Esophagus muscularis mucosa (tissue), 4 donors: ENCODE measurements around the gene GTSE1. TPM values are rescaled to one million over a fixed set of nuclear protein-coding genes. Genes with fewer than 3 reads are reported as not detected.

Experiments
- DNase-seq: peaks from one replicate; pipeline ENCODE4 v3.0.0-alpha.2; 2017; ENCODE audit errors: extremely low spot score
- H3K27ac ChIP-seq, 4 donors: fragments of 200-600 bp; sonication (generic); replicated peaks in 1 of 4; 1 replicate in 3 of 4; 2 replicates in 1 of 4; pipeline ENCODE4 v1.5.1; 2016 to 2019; ENCODE audit warnings: mild to moderate bottlenecking in 1 of 4
- H3K27me3 ChIP-seq, 4 donors: fragments of 200-600 bp; sonication (generic); one replicate each; pipeline versions ENCODE4 v1.5.1 to v1.6.0; 2016 to 2019
- H3K36me3 ChIP-seq, 4 donors: fragments of 200-600 bp; sonication (generic); one replicate each; pipeline ENCODE4 v1.5.1; 2016 to 2019
- H3K4me1 ChIP-seq, 4 donors: fragments of 200-600 bp; sonication (generic); one replicate each; pipeline ENCODE4 v1.5.1; 2016 to 2019
- H3K4me3 ChIP-seq, 4 donors: fragments of 200-600 bp; sonication (generic); 1 replicate in 2 of 4; 2 replicates in 2 of 4; pipeline ENCODE4 v1.5.1; 2016 to 2019; ENCODE audit warnings: mild to moderate bottlenecking in 4 of 4, moderate library complexity in 1 of 4
- H3K9me3 ChIP-seq, 4 donors: fragments of 200-600 bp; sonication (generic); 1 replicate in 3 of 4; 2 replicates in 1 of 4; pipeline ENCODE4 v1.5.1; 2016 to 2019
- EP300 ChIP-seq: sonication (generic); formaldehyde crosslinking; IDR thresholded peaks from one replicate; pipeline ENCODE4 v1.6.1; 2017; ENCODE audit warnings: antibody characterized with exemption
- POLR2A ChIP-seq: fragments of 450-650 bp; IDR thresholded peaks from one replicate; pipeline ENCODE4 v1.6.1; 2017; ENCODE audit warnings: antibody characterized with exemption, moderate library complexity, mild to moderate bottlenecking, low read depth
- POLR2AphosphoS5 ChIP-seq, 2 donors: sonication (generic); formaldehyde crosslinking; IDR thresholded peaks; one replicate each; pipeline ENCODE4 v1.6.1; 2017; ENCODE audit warnings: antibody characterized with exemption in 2 of 2
- WGBS: methylation state at CpG from one replicate; pipeline ENCODE4 v1.1.5; 2018; 5-methylcytosine and 5-hydroxymethylcytosine counted together
- intact Hi-C: fragments of 100-400 bp; cut with DNase I; formaldehyde crosslinking; loops from one replicate; pipeline ENCODE4 v1.15.1; 2023
- total RNA-seq, 4 donors: library from RNA; depleted of rRNA; stranded (reverse); fragments of >200 nt; gene quantifications; one replicate each; pipeline versions ENCODE4 v1.1.0 to v1.2.1, GENCODE V29; 2016
- TF ChIP-seq, protein P1 (sequence below), 3 experiments: fragments of 200-600 bp in 2 of 3; fragments of 450-650 bp in 1 of 3; sonication (generic) in 2 of 3; IDR thresholded peaks; one replicate each; pipeline ENCODE4 v1.5.1; 2017 to 2019; ENCODE audit warnings: antibody characterized with exemption in 3 of 3, mild to moderate bottlenecking in 2 of 3, moderate library complexity in 1 of 3

Gene GTSE1
- total RNA-seq, 4 donors from 2014 or later: 1.0 TPM; not detected in 3

DNA sequence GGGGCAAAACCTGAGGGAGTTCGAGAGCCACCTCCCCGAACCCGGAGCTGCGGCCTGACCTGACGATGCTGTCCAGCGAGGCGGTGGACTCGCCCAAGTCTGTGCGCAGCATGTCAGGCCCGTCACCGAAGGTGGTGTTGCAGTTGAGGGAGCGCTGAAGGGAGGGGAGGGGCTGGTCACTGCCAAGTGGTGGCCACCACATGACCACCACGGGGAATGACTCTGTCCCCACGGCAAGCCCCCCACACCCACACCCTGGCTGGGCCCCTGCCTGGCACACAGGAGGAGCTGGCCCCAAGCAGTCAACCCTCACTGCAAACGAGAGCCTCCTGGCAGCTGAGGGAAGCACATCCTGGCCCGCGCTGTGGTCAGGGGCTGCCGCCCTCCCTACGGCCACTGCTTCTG, 69.7 kb downstream of the GTSE1 start:
- Histone ChIP-seq H3K4me3 (no peak overlapping the region), H3K27ac (no peak overlapping the region), H3K4me1 (peaks cover 0 to 7% (median 2%) of the 10 kb centered on the region in 4 donors), H3K27me3 (peaks cover 0 to 35% (median 0%) of the 10 kb centered on the region in 4 donors), H3K9me3 (no peaks in the 10 kb centered on the region), H3K36me3 (no peaks in the 10 kb centered on the region)
- 90% methylated on average over 19 of the region's 19 CpGs for WGBS
- no peak for DNase-seq
- intact Hi-C loops: no loop called here
- TF ChIP-seq, protein P1, sequence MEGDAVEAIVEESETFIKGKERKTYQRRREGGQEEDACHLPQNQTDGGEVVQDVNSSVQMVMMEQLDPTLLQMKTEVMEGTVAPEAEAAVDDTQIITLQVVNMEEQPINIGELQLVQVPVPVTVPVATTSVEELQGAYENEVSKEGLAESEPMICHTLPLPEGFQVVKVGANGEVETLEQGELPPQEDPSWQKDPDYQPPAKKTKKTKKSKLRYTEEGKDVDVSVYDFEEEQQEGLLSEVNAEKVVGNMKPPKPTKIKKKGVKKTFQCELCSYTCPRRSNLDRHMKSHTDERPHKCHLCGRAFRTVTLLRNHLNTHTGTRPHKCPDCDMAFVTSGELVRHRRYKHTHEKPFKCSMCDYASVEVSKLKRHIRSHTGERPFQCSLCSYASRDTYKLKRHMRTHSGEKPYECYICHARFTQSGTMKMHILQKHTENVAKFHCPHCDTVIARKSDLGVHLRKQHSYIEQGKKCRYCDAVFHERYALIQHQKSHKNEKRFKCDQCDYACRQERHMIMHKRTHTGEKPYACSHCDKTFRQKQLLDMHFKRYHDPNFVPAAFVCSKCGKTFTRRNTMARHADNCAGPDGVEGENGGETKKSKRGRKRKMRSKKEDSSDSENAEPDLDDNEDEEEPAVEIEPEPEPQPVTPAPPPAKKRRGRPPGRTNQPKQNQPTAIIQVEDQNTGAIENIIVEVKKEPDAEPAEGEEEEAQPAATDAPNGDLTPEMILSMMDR (IDR thresholded peaks at IDR 0.05): no peak
- TF ChIP-seq POLR2AphosphoS5 (IDR thresholded peaks at IDR 0.05) (no peak), EP300 (no peak), POLR2A (no peak)

- Histone ChIP-seq H3K36me3 (no peaks in the 10 kb centered on the region), H3K4me1 (peaks cover 0 to 7% (median 2%) of the 10 kb centered on the region in 4 donors), H3K4me3 (no peak overlapping the region), H3K9me3 (no peaks in the 10 kb centered on the region), H3K27ac (no peak overlapping the region), H3K27me3 (peaks cover 0 to 35% (median 0%) of the 10 kb centered on the region in 4 donors)
- no peak for DNase-seq
- TF ChIP-seq POLR2A (no peak), EP300 (no peak), POLR2AphosphoS5 (IDR thresholded peaks at IDR 0.05) (no peak)
- TF ChIP-seq, protein P1 (IDR thresholded peaks at IDR 0.05): no peak
- intact Hi-C loops: loop anchor here (1.0 kb wide), 1 partner anchor 175 kb away; no protein-coding TSS in a partner anchor
- 88% methylated on average over 32 of the region's 45 CpGs for WGBS
These were observed 70.4 kb downstream of the GTSE1 start for GRCh38 chr22:46366801-46367706.

- 59% methylated on average over 12 of the region's 19 CpGs for WGBS
- DNase-seq: no peak
- TF ChIP-seq POLR2A: no peak
- TF ChIP-seq, protein P1 (IDR thresholded peaks at IDR 0.05): peak; percentile 71 to 88 (median 82)
- peaks cover 0 to 7% (median 2%) of the 10 kb centered on the region in 4 donors for H3K4me1 ChIP-seq
- H3K27ac ChIP-seq: no peak overlapping the region
- H3K4me3 ChIP-seq: no peak overlapping the region
- H3K9me3 ChIP-seq: no peaks in the 10 kb centered on the region
- H3K36me3 ChIP-seq: peaks cover 0 to 3% (median 0%) of the 10 kb centered on the region in 4 donors
- intact Hi-C loops: loop anchor here (1.0 kb wide), 1 partner anchor 175 kb away; no protein-coding TSS in a partner anchor
- peaks cover 0 to 35% (median 0%) of the 10 kb centered on the region in 4 donors for H3K27me3 ChIP-seq
These were observed 71.1 kb downstream of the GTSE1 start for GRCh38 chr22:46367707-46368191.

- Histone ChIP-seq H3K9me3 (no peaks in the 10 kb centered on the region), H3K27me3 (peaks cover 0 to 35% (median 0%) of the 10 kb centered on the region in 4 donors), H3K27ac (no peak overlapping the region), H3K4me1 (peaks cover 0 to 7% (median 2%) of the 10 kb centered on the region in 4 donors), H3K36me3 (peaks cover 0 to 4% (median 0%) of the 10 kb centered on the region in 4 donors), H3K4me3 (no peak overlapping the region)
- no peak for DNase-seq
- WGBS: 77% methylated on average over 12 of the region's 12 CpGs
- intact Hi-C loops: no loop called here
- TF ChIP-seq POLR2A (no peak), EP300 (no peak), POLR2AphosphoS5 (IDR thresholded peaks at IDR 0.05) (no peak)
- TF ChIP-seq, protein P1 (IDR thresholded peaks at IDR 0.05): no peak
These were observed 71.8 kb downstream of the GTSE1 start for GRCh38 chr22:46368422-46368821.
